ENCODE measurements around the gene IDH1. TPM values are rescaled to one million over a fixed set of nuclear protein-coding genes. Genes with fewer than 3 reads are reported as not detected.

Gene IDH1
- total and polyA plus RNA-seq, 2 of the 8 experiments (the other 6 are each of a cell fraction or from before 2014, with no cell fraction given), result 174 to 398 TPM

DNA sequence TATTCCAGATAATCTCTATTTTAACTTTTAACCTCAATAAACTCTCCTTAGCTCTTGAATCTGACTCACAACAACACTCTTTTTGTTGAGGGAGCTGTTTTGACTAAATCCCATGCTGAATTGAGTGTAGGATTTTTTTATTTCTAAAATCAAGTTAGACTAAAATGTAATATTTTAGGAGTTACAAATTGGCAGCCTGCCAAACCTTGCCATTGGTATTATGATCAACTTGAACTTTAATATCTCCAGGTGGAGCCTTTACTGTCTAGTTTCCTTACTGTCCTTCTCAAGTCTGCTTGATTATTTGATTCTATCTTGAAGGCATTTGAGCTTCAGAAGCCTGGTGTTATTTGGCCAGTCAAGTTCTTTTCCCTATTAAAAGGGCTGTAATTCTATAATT is 19.9 kb upstream of the IDH1 start:
- H2BK12ac ChIP-seq (ENCODE audit: low read depth, low read length), result no peak overlapping the region
- H3K56ac ChIP-seq (replicated peaks; ENCODE audit: insufficient read length, low read depth, low read length), result no peak overlapping the region
- H3K9me3 ChIP-seq (ENCODE audit: insufficient read depth in 2 of 2, low read depth in 1 of 2, low read length in 1 of 2), result no peaks in the 10 kb centered on the region
- TF ChIP-seq PHF8 (conservative IDR thresholded peaks at IDR 0.05; ENCODE audit: low read depth, low read length) (no peak), TAF7 (optimal IDR thresholded peaks at IDR 0.05; ENCODE audit: borderline replicate concordance, low read depth, low read length) (no peak), ZNF274 (IDR thresholded peaks at IDR 0.05; ENCODE audit: borderline replicate concordance, extremely low read depth, low read length) (no peak), RFX5 (IDR thresholded peaks at IDR 0.05; ENCODE audit: borderline replicate concordance, low read depth, low read length) (no peak), TBP (IDR thresholded peaks at IDR 0.05; ENCODE audit: low read depth, low read length) (no peak), CBX5 (IDR thresholded peaks at IDR 0.05; ENCODE audit: low read depth, low read length) (no peak), SIRT6 (IDR thresholded peaks at IDR 0.05; ENCODE audit: low read length) (no peak), CTBP2 (IDR thresholded peaks at IDR 0.05; ENCODE audit: borderline replicate concordance, insufficient read depth, insufficient read length, low read length) (no peak), CHD1 (IDR thresholded peaks at IDR 0.05; ENCODE audit: low read depth, low read length) (no peak), BCL11A (IDR thresholded peaks at IDR 0.05; ENCODE audit: low read depth in 2 of 2, low read length in 2 of 2) (no peak), SAP30 (IDR thresholded peaks at IDR 0.05; ENCODE audit: insufficient read depth, insufficient replicate concordance, low read length) (no peak), RAD21 (IDR thresholded peaks at IDR 0.05 in 1 of 2, conservative IDR thresholded peaks at IDR 0.05 in 1 of 2; ENCODE audit: low read depth in 2 of 2, low read length in 2 of 2) (no peak), GTF2F1 (IDR thresholded peaks at IDR 0.05; ENCODE audit: borderline replicate concordance, low read depth, low read length) (no peak), EZH2 (IDR thresholded peaks at IDR 0.05; ENCODE audit: low read depth, low read length, severe bottlenecking) (no peak), KDM5A (IDR thresholded peaks at IDR 0.05; ENCODE audit: low read length) (no peak)
- peaks cover 0 to 3% of the 10 kb centered on the region in 2 experiments for H4K20me1 ChIP-seq (replicated peaks in 1 of 2; ENCODE audit: control insufficient read depth in 1 of 2, insufficient read depth in 2 of 2, low read length in 2 of 2)
- H3K27me3 ChIP-seq (replicated peaks in 1 of 4; ENCODE audit: control insufficient read depth in 3 of 4, extremely low read depth in 1 of 4, insufficient read depth in 3 of 4, low read length in 3 of 4), result no peaks in the 10 kb centered on the region
- POLR2A ChIA-PET (ENCODE audit: partially characterized antibody), result interaction anchor here (1.0 kb wide), 1 partner anchor 9 kb away, joined by 3 read pairs; the partner anchor contains the start of gene PIKFYVE
- H3K4ac ChIP-seq (replicated peaks; ENCODE audit: insufficient read length, low read depth, low read length), result no peak overlapping the region
- peaks cover 0 to 11% of the 10 kb centered on the region in 2 experiments; a peak in 2 of 4 replicates for H3K79me2 ChIP-seq (ENCODE audit: control insufficient read depth in 1 of 2, insufficient read depth in 2 of 2, low read length in 2 of 2)
- no peak overlapping the region for H2BK15ac ChIP-seq (ENCODE audit: low read length)
- H3K4me1 ChIP-seq (replicated peaks in 1 of 4; ENCODE audit: control insufficient read depth in 3 of 4, insufficient read depth in 4 of 4, low read length in 3 of 4), result no peaks in the 10 kb centered on the region
- H3K23ac ChIP-seq (ENCODE audit: insufficient read length), result no peak overlapping the region
- H4K5ac ChIP-seq (ENCODE audit: insufficient read length, low read depth, low read length), result no peak overlapping the region
- no peak overlapping the region for H3K4me3 ChIP-seq (ENCODE audit: extremely low read depth in 1 of 4, insufficient read depth in 2 of 4, low read depth in 3 of 4, low read length in 4 of 4)
- no peak overlapping the region for H2AK5ac ChIP-seq (ENCODE audit: low read depth, low read length)
- no peak overlapping the region for H3K27ac ChIP-seq (ENCODE audit: low read depth, low read length)
- FAIRE-seq (no peak), DNase-seq (ENCODE audit: low read depth in 1 of 2, low spot score in 2 of 2) (no peak)
- H3K9ac ChIP-seq (replicated peaks in 1 of 4; ENCODE audit: extremely low read depth in 1 of 4, low read depth in 3 of 4, low read length in 3 of 4), result no peak overlapping the region
- H3K23me2 ChIP-seq (ENCODE audit: low read depth, low read length), result no peaks in the 10 kb centered on the region
- H2BK120ac ChIP-seq (replicated peaks; ENCODE audit: low read depth, low read length), result no peak overlapping the region
- no peak overlapping the region for H2BK5ac ChIP-seq (ENCODE audit: low read depth, low read length)
- no peak overlapping the region for H4K8ac ChIP-seq (ENCODE audit: extremely low read depth, insufficient read depth, low read length)
- H3K14ac ChIP-seq (ENCODE audit: insufficient read length), result no peak overlapping the region
- no peak overlapping the region for H3K4me2 ChIP-seq (ENCODE audit: insufficient read depth in 1 of 2, low read depth in 2 of 2, low read length in 2 of 2)
- H3K18ac ChIP-seq (ENCODE audit: extremely low read depth, low read length), result no peak overlapping the region
- peaks cover under 1% of the 10 kb centered on the region; the same call in 1 of the 2 replicates for H3K79me1 ChIP-seq (ENCODE audit: low read depth, low read length)
- H3K36me3 ChIP-seq (ENCODE audit: control insufficient read depth in 2 of 4, insufficient read depth in 4 of 4, low read length in 3 of 4), result peaks cover 16 to 73% (median 46%) of the 10 kb centered on the region in 4 experiments
- CTCF ChIA-PET (ENCODE audit: partially characterized antibody), result interaction anchor here (0.9 to 1.6 kb wide), 4 partner anchors 11 to 26 kb away, joined by 3 read pairs; no protein-coding TSS in a partner anchor
- H2AFZ ChIP-seq (ENCODE audit: low read length), result no peak overlapping the region
- no peak overlapping the region for H2BK20ac ChIP-seq (ENCODE audit: low read length)
- no peak overlapping the region for H4K91ac ChIP-seq (replicated peaks; ENCODE audit: insufficient read length, low read length)

Data from H1 (cell line).